SK-N-SH (cell line): ENCODE data around the gene OR1N2. TPM values are rescaled to one million over a fixed set of nuclear protein-coding genes. Genes with fewer than 3 reads are reported as not detected.

Experiments
- CTCF ChIA-PET: fragments of 300-600, 350-600 bp; formaldehyde crosslinking; extraction: SDS; loops from one replicate; lab custom pipeline; 2021; lab: Yijun Ruan, JAX
- POLR2A ChIA-PET: fragments of 350-600 bp; sonication (Branson Sonifier 250); formaldehyde crosslinking; extraction: SDS; loops from one replicate; lab custom pipeline; 2020; ENCODE audit warnings: antibody characterized with exemption, inconsistent platforms; lab: Yijun Ruan, JAX
- DNase-seq: peaks from one replicate; pipeline ENCODE4 v3.0.0; 2012
- H2AFZ ChIP-seq: fragments of 200-600 bp; sonication (generic); 2 replicates; pipeline ENCODE4 v1.8.1; 2016; ENCODE audit warnings: antibody characterized with exemption, mild to moderate bottlenecking, low read depth
- H3F3A ChIP-seq: fragments of 200-600 bp; sonication (generic); replicated peaks from 2 replicates; pipeline ENCODE3; 2016; ENCODE audit warnings: antibody characterized with exemption, mild to moderate bottlenecking; ENCODE audit not compliant: insufficient read depth
- H3K27ac ChIP-seq, 2 experiments: fragments of 200-500 bp in 1 of 2; fragments of 200-600 bp in 1 of 2; sonication (Bioruptor generic) in 1 of 2; sonication (generic), shearing (Covaris generic) in 1 of 2; 2 replicates each; pipeline versions ENCODE4 v1.5.1 to v1.6.1; 2014 to 2016; ENCODE audit warnings: low read depth in 2 of 2, inconsistent platforms in 1 of 2, low read length in 1 of 2, mild to moderate bottlenecking in 1 of 2, mixed read lengths in 1 of 2
- H3K27me3 ChIP-seq: fragments of 200-600 bp; sonication (generic), shearing (Covaris generic); 2 replicates; pipeline ENCODE4 v1.6.1; 2016; ENCODE audit warnings: mixed run types; ENCODE audit not compliant: insufficient read depth
- H3K36me3 ChIP-seq, 2 experiments: fragments of 200-500 bp in 1 of 2; fragments of 200-600 bp in 1 of 2; sonication (Bioruptor generic) in 1 of 2; sonication (generic) in 1 of 2; replicated peaks in 1 of 2; 2 replicates each; pipeline versions ENCODE3 to v1.5.1; 2014 to 2016; ENCODE audit warnings: low read length in 1 of 2, mild to moderate bottlenecking in 1 of 2; ENCODE audit not compliant: insufficient read depth in 2 of 2, control insufficient read depth in 1 of 2
- H3K4me1 ChIP-seq, 2 experiments: fragments of 200-500 bp in 1 of 2; fragments of 200-600 bp in 1 of 2; sonication (Bioruptor generic) in 1 of 2; sonication (generic), shearing (Covaris generic) in 1 of 2; 2 replicates each; pipeline versions ENCODE4 v1.5.1 to v1.6.1; 2014 to 2016; ENCODE audit warnings: low read depth in 1 of 2, low read length in 1 of 2, mixed run types in 1 of 2; ENCODE audit not compliant: insufficient read depth in 2 of 2, control insufficient read depth in 1 of 2
- H3K4me2 ChIP-seq: fragments of 200-600 bp; sonication (generic), shearing (Covaris generic); 2 replicates; pipeline ENCODE4 v1.6.1; 2017; ENCODE audit warnings: mixed run types
- H3K4me3 ChIP-seq, 2 experiments: fragments of 200-500 bp in 1 of 2; fragments of 200-600 bp in 1 of 2; sonication (Bioruptor generic) in 1 of 2; sonication (generic), shearing (Covaris generic) in 1 of 2; 2 replicates each; pipeline versions ENCODE4 v1.5.1 to v1.8.1; 2014 to 2016; ENCODE audit warnings: low read depth in 2 of 2, inconsistent platforms in 1 of 2, low read length in 1 of 2, mild to moderate bottlenecking in 1 of 2, mixed read lengths in 1 of 2, moderate library complexity in 1 of 2
- H3K79me2 ChIP-seq: fragments of 200-600 bp; sonication (generic); 2 replicates; pipeline ENCODE4 v1.8.1; 2017; ENCODE audit warnings: mild to moderate bottlenecking; ENCODE audit not compliant: insufficient read depth
- H3K9ac ChIP-seq: fragments of 200-600 bp; sonication (generic); 2 replicates; pipeline ENCODE4 v1.6.1; 2017; ENCODE audit warnings: mixed run types
- H3K9me2 ChIP-seq: fragments of 200-600 bp; sonication (generic); 2 replicates; pipeline ENCODE4 v1.6.1; 2017; ENCODE audit warnings: mixed run types
- H3K9me3 ChIP-seq: fragments of 200-600 bp; sonication (generic); 2 replicates; pipeline ENCODE4 v1.6.1; 2017; ENCODE audit warnings: mixed run types, mild to moderate bottlenecking, moderate library complexity
- H4K20me1 ChIP-seq: fragments of 200-600 bp; sonication (generic); 2 replicates; pipeline ENCODE4 v1.6.1; 2017; ENCODE audit warnings: mild to moderate bottlenecking, mixed run types; ENCODE audit not compliant: insufficient read depth
- CHD2 ChIP-seq: fragments of 150-350 bp; IDR thresholded peaks from 2 replicates; pipeline ENCODE4 v1.6.1; 2018; ENCODE audit warnings: low read length; ENCODE audit not compliant: partially characterized antibody
- EP300 ChIP-seq, 2 experiments: IDR thresholded peaks; 2 replicates each; pipeline versions ENCODE4 v1.4.0 to v1.6.1; 2012; ENCODE audit warnings: borderline replicate concordance in 1 of 2, low read depth in 1 of 2, low read length in 1 of 2
- FOSL2 ChIP-seq: IDR thresholded peaks from 2 replicates; pipeline ENCODE4 v1.4.0; 2012; ENCODE audit warnings: low read depth, mild to moderate bottlenecking, moderate library complexity, borderline replicate concordance
- GABPA ChIP-seq: IDR thresholded peaks from 2 replicates; pipeline ENCODE4 v1.4.0; 2012; ENCODE audit warnings: low read depth, mild to moderate bottlenecking
- GATA2 ChIP-seq: sonication (generic); formaldehyde crosslinking; IDR thresholded peaks from 2 replicates; pipeline ENCODE4 v1.5.0; 2020; ENCODE audit warnings: mild to moderate bottlenecking, missing genetic modification reagents
- MEF2A ChIP-seq: IDR thresholded peaks from 2 replicates; pipeline ENCODE4 v1.4.0; 2012; ENCODE audit warnings: low read depth, borderline replicate concordance
- NFIC ChIP-seq: IDR thresholded peaks from 2 replicates; pipeline ENCODE4 v1.4.0; 2012; ENCODE audit warnings: borderline replicate concordance
- NRF1 ChIP-seq: IDR thresholded peaks from 2 replicates; pipeline ENCODE4 v1.6.1; 2012; ENCODE audit warnings: low read depth, mild to moderate bottlenecking, low read length
- RAD21 ChIP-seq: IDR thresholded peaks from 2 replicates; pipeline ENCODE4 v1.6.1; 2012; ENCODE audit warnings: mild to moderate bottlenecking, low read length
- RCOR1 ChIP-seq: fragments of 150-350 bp; IDR thresholded peaks from 2 replicates; pipeline ENCODE4 v1.6.1; 2017; ENCODE audit warnings: antibody characterized with exemption, low read length
- RFX5 ChIP-seq: IDR thresholded peaks from 2 replicates; pipeline ENCODE4 v1.6.1; 2012; ENCODE audit warnings: mild to moderate bottlenecking, improper control_type of control experiment, low read length
- SIN3A ChIP-seq: IDR thresholded peaks from 2 replicates; pipeline ENCODE4 v1.6.1; 2012; ENCODE audit warnings: low read depth, mild to moderate bottlenecking, low read length, moderate library complexity, borderline replicate concordance
- TAF1 ChIP-seq: IDR thresholded peaks from 2 replicates; pipeline ENCODE4 v1.6.1; 2012; ENCODE audit warnings: low read depth, mild to moderate bottlenecking, low read length, moderate library complexity, borderline replicate concordance
- TEAD4 ChIP-seq: IDR thresholded peaks from 2 replicates; pipeline ENCODE4 v1.4.0; 2012; ENCODE audit warnings: mild to moderate bottlenecking, borderline replicate concordance; ENCODE audit not compliant: insufficient read depth
- YY1 ChIP-seq: IDR thresholded peaks from 2 replicates; pipeline ENCODE4 v1.4.0; 2012; ENCODE audit warnings: low read depth, mild to moderate bottlenecking
- WGBS: methylation state at CpG from one replicate; pipeline ENCODE4 v1.1.6; 2017; ENCODE audit warnings: low lambda C conversion rate; 5-methylcytosine and 5-hydroxymethylcytosine counted together
- polyA plus RNA-seq, 3 experiments: library from polyadenylated mRNA; depleted of rRNA; stranded (reverse); fragments of >200 nt; gene quantifications; 2 replicates each; pipeline ENCODE4 v1.2.3, GENCODE V29; 2012
- TF ChIP-seq, protein P1 (sequence below): IDR thresholded peaks from 2 replicates; pipeline ENCODE4; 2012
- TF ChIP-seq, protein P2 (sequence below): IDR thresholded peaks from 2 replicates; pipeline ENCODE4 v1.6.1; 2012; ENCODE audit warnings: mild to moderate bottlenecking, low read depth, low read length, moderate library complexity
- TF ChIP-seq, protein P3 (sequence below): IDR thresholded peaks from 2 replicates; pipeline ENCODE4 v1.4.0; 2012; ENCODE audit warnings: low read depth, borderline replicate concordance
- TF ChIP-seq, protein P4 (sequence below): fragments of 150-350 bp; IDR thresholded peaks from 2 replicates; pipeline ENCODE4 v1.6.1; 2017; ENCODE audit warnings: antibody characterized with exemption, low read length, low read depth, borderline replicate concordance

OR1N2 gene
- polyA plus RNA-seq, 1 of the 3 experiments (the other 2 are of a cell fraction): not detected

DNA sequence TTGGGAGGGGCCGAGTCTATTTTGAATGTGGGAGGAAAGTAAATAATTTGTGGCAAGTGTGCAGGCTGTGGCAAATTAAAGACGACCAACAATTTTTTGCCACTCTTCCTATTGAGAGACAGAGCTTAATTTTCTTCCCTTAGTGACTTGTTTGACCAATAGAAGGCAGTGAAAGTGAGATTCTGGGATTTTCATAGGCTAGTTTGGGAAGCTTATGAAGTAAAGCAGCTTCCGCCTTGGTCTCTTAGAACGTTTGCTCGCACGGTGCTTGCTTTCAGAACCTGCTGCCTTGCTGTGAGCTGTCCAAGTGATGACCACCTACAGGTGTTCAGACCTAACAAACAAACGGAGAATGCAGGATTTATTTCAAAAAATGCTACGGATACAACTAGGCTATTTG is 6.7 kb upstream of the OR1N2 start (continued):
- no peak for TF ChIP-seq TEAD4
- TF ChIP-seq, protein P1, sequence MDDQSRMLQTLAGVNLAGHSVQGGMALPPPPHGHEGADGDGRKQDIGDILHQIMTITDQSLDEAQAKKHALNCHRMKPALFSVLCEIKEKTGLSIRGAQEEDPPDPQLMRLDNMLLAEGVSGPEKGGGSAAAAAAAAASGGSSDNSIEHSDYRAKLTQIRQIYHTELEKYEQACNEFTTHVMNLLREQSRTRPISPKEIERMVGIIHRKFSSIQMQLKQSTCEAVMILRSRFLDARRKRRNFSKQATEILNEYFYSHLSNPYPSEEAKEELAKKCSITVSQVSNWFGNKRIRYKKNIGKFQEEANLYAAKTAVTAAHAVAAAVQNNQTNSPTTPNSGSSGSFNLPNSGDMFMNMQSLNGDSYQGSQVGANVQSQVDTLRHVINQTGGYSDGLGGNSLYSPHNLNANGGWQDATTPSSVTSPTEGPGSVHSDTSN: no peak
- TF ChIP-seq NRF1: no peak
- no peak for TF ChIP-seq MEF2A
- no peak for TF ChIP-seq EP300 (IDR thresholded peaks at IDR 0.05; ENCODE audit: borderline replicate concordance in 1 of 2, low read depth in 1 of 2, low read length in 1 of 2)
- TF ChIP-seq CHD2: no peak
- TF ChIP-seq RAD21: no peak
- TF ChIP-seq, all 33 proteins: peak for 2

DNA sequence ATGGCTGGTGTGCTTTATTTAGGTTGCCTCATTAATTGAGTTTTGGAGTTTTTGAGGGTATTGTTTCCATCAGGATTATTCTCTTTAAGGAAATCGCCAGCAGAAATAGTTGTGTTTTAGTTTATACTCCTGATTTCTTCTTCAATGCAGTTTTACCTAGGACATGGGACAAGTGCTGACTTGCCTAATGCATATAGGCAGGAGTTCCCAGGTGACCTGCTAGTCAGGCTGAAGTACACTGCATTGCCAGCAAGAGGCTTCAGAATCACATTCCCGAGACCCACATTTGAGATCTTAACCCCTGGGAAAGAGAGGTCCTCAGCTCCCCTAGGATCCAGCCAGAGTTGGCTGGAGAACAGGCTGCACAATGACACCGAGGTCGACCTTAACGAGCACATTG is 1.5 kb upstream of the OR1N2 start:
- Histone ChIP-seq H3K27ac (no peak overlapping the region), H2AFZ (no peak overlapping the region), H4K20me1 (no peaks in the 10 kb centered on the region), H3K9ac (no peak overlapping the region), H3K36me3 (no peaks in the 10 kb centered on the region), H3K4me2 (no peak overlapping the region), H3K4me3 (no peak overlapping the region), H3K9me3 (no peaks in the 10 kb centered on the region), H3F3A (no peaks in the 10 kb centered on the region)
- 3% methylated on average over 5 of the region's 5 CpGs for WGBS
- ChIA-PET CTCF (no interaction called here), POLR2A (no interaction called here)
- TF ChIP-seq RCOR1: no peak
- no peak for TF ChIP-seq SIN3A
- TF ChIP-seq, all 33 proteins: peak for 0
- no peak for DNase-seq
- Histone ChIP-seq H3K27me3 (no peaks in the 10 kb centered on the region), H3K4me1 (no peaks in the 10 kb centered on the region; a peak in 1 of 4 replicates), H3K79me2 (no peaks in the 10 kb centered on the region), H3K9me2 (no peaks in the 10 kb centered on the region)

DNA sequence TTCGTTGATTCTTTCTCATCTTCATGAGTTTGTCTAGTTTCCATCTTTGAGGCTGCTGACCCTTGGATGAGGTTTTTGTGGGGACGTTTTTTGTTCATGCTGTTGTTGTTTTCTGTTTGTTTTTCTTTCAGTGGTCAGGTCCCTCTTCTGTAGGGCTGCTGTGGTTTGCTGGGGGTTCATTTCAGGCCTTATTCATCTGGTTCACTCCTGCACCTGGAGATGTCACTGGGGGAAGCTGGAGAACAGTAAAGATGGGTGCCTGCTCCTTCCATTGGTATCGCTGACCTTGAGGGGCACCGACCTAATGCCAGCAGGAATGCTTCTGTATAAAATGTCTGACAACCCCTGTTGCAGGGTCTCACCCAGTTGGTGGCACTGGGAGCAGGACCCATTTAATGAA is 8.5 kb downstream of the OR1N2 start:
- 13% methylated on average over 4 of the region's 4 CpGs for WGBS
- no peak for DNase-seq

More for the DNA sequence above, 8.5 kb downstream of the OR1N2 start:
- H3K27ac ChIP-seq: no peak overlapping the region
- H2AFZ ChIP-seq: no peak overlapping the region
- H3K4me1 ChIP-seq: no peaks in the 10 kb centered on the region
- no peak overlapping the region for H3K4me3 ChIP-seq
- no peaks in the 10 kb centered on the region for H3K36me3 ChIP-seq
- H3K79me2 ChIP-seq: no peaks in the 10 kb centered on the region
- no peak overlapping the region for H3K9ac ChIP-seq
- H3K4me2 ChIP-seq: no peak overlapping the region
- no peaks in the 10 kb centered on the region for H3K9me3 ChIP-seq
- POLR2A ChIA-PET: no interaction called here
- no peaks in the 10 kb centered on the region for H3K27me3 ChIP-seq
- H3F3A ChIP-seq: no peaks in the 10 kb centered on the region
- TF ChIP-seq MEF2A (no peak), RFX5 (no peak), TAF1 (no peak), TEAD4 (no peak), GATA2 (CRISPR knock-in tag) (no peak), NFIC (no peak), GABPA (no peak), SIN3A (no peak), YY1 (no peak), FOSL2 (no peak)
- TF ChIP-seq, protein P2, sequence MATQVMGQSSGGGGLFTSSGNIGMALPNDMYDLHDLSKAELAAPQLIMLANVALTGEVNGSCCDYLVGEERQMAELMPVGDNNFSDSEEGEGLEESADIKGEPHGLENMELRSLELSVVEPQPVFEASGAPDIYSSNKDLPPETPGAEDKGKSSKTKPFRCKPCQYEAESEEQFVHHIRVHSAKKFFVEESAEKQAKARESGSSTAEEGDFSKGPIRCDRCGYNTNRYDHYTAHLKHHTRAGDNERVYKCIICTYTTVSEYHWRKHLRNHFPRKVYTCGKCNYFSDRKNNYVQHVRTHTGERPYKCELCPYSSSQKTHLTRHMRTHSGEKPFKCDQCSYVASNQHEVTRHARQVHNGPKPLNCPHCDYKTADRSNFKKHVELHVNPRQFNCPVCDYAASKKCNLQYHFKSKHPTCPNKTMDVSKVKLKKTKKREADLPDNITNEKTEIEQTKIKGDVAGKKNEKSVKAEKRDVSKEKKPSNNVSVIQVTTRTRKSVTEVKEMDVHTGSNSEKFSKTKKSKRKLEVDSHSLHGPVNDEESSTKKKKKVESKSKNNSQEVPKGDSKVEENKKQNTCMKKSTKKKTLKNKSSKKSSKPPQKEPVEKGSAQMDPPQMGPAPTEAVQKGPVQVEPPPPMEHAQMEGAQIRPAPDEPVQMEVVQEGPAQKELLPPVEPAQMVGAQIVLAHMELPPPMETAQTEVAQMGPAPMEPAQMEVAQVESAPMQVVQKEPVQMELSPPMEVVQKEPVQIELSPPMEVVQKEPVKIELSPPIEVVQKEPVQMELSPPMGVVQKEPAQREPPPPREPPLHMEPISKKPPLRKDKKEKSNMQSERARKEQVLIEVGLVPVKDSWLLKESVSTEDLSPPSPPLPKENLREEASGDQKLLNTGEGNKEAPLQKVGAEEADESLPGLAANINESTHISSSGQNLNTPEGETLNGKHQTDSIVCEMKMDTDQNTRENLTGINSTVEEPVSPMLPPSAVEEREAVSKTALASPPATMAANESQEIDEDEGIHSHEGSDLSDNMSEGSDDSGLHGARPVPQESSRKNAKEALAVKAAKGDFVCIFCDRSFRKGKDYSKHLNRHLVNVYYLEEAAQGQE: no peak
- TF ChIP-seq, protein P3, sequence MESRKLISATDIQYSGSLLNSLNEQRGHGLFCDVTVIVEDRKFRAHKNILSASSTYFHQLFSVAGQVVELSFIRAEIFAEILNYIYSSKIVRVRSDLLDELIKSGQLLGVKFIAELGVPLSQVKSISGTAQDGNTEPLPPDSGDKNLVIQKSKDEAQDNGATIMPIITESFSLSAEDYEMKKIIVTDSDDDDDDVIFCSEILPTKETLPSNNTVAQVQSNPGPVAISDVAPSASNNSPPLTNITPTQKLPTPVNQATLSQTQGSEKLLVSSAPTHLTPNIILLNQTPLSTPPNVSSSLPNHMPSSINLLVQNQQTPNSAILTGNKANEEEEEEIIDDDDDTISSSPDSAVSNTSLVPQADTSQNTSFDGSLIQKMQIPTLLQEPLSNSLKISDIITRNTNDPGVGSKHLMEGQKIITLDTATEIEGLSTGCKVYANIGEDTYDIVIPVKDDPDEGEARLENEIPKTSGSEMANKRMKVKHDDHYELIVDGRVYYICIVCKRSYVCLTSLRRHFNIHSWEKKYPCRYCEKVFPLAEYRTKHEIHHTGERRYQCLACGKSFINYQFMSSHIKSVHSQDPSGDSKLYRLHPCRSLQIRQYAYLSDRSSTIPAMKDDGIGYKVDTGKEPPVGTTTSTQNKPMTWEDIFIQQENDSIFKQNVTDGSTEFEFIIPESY: no peak
- TF ChIP-seq, protein P4, sequence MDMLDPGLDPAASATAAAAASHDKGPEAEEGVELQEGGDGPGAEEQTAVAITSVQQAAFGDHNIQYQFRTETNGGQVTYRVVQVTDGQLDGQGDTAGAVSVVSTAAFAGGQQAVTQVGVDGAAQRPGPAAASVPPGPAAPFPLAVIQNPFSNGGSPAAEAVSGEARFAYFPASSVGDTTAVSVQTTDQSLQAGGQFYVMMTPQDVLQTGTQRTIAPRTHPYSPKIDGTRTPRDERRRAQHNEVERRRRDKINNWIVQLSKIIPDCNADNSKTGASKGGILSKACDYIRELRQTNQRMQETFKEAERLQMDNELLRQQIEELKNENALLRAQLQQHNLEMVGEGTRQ: no peak
- CTCF ChIA-PET: no interaction called here
- no peaks in the 10 kb centered on the region for H3K9me2 ChIP-seq
- H4K20me1 ChIP-seq: no peaks in the 10 kb centered on the region
